Measurements from ENCODE around the gene GPX6.

The GPX6 gene

DNA sequence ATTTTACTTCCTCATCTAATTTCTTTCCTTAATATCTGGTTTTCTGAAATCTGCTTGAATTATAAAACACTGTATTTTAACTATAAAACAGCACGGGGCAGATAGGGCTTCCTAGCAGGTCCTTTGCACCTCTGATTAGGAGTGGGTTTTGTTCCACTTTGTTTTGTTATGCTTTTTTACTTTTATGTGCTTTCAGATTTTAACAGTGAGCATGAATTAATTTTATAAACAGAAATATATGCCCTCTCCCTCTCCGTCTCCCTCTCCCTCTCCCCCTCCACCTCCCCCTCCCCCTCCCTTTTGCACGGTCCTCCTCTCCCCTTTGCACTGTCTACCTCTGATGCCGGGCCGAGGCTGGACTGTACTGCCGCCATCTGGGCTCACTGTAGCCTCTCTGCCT lies 14.3 kb downstream of the GPX6 start:
- DNase-seq (ENCODE audit: insufficient read length, low spot score) (no peak), FAIRE-seq (no peak)
- TF ChIP-seq PAX5 (IDR thresholded peaks at IDR 0.05; ENCODE audit: insufficient read depth, low read length, severe bottlenecking) = no peak

DNA sequence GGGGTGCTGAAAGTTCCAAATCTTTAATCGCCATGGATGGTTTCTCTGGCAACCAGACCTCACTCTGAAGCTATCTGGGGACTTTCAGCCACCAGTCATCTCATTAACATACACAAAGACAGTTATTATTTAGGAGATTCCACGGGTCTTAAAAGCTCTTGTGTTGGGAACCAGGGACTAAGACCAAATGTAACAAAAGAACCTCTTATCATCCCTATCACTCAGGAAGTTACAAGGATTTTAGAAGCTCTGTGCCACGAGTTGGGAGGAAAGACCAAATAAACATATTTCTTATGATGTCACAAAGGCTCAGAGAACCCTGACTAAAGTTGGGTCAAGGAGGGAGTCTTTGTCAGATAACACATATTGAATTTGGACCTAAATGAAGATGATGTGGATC lies 17.7 kb downstream of the GPX6 start:
- FAIRE-seq = no peak

DNA sequence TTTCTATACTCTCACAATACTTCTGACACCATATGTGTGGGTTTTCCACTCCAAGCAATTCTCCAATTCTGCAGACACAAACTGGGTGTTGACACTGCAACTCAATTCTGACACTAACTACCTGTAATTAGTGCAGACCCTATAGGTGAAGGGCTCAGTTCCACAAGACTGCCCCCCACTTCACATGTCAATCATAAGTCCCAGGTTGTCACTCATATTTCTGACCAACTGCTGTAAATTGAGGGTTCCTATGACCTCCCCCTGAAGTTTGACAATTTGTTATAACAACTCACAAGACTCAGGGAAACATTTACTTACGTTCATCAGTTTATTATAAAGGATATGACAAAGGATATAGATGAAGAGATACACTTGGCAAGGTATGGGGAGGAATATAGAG lies 18.3 kb downstream of the GPX6 start:
- DNase-seq (ENCODE audit: insufficient read length, low spot score) = no peak
- FAIRE-seq = no peak
- TF ChIP-seq PAX5 (IDR thresholded peaks at IDR 0.05; ENCODE audit: insufficient read depth, low read length, severe bottlenecking) = no peak
- TF ChIP-seq POU2F2 (IDR thresholded peaks at IDR 0.05; ENCODE audit: low read depth, low read length) = no peak
- no peak for TF ChIP-seq POLR2A (IDR thresholded peaks at IDR 0.05; ENCODE audit: low read depth, low read length)
- no peak for TF ChIP-seq SPI1 (IDR thresholded peaks at IDR 0.05; ENCODE audit: low read depth, low read length)
- no peak for TF ChIP-seq POLR2AphosphoS5 (IDR thresholded peaks at IDR 0.05; ENCODE audit: low read depth, low read length)
- TF ChIP-seq TAF1 (IDR thresholded peaks at IDR 0.05; ENCODE audit: low read depth, low read length) = no peak

More for the DNA sequence above, 17.7 kb downstream of the GPX6 start:
- TF ChIP-seq POLR2A (IDR thresholded peaks at IDR 0.05; ENCODE audit: low read depth, low read length) (no peak), TAF1 (IDR thresholded peaks at IDR 0.05; ENCODE audit: low read depth, low read length) (no peak), POLR2AphosphoS5 (IDR thresholded peaks at IDR 0.05; ENCODE audit: low read depth, low read length) (no peak), SPI1 (IDR thresholded peaks at IDR 0.05; ENCODE audit: low read depth, low read length) (no peak), PAX5 (IDR thresholded peaks at IDR 0.05; ENCODE audit: insufficient read depth, low read length, severe bottlenecking) (no peak), POU2F2 (IDR thresholded peaks at IDR 0.05; ENCODE audit: low read depth, low read length) (no peak)
- no peak for DNase-seq (ENCODE audit: insufficient read length, low spot score)

DNA sequence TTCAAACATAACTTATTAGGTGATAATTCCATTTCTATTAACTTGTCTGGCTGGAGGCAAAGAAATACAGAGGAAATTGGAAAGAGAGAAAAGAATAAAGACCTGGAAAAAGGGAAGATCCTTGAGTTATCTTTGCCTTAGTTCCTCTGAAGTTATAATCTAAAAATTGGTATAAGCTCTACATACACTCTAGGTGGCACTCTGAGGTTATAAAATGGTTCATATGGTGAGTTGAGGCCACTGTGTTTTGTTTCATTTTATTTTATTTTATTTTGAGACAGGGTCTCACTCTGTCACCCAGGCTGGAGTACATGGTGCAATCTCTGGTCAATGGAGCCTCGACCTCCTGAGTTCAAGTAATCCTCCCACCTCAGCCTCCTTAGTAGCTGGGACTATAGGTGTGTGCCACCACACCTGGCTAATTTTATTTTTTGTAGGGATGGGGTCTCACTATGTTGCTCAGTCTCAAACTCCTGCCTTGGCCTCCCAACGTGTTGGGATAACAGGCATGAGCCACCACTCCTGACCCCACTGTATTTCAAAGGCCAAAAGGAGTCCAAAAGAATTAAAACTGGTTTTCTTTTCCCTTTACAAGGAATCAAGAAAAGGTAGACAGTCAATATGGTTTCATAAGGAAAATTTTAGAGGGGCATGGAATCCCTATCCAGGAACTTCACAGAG lies 19.4 kb downstream of the GPX6 start:
- DNase-seq (ENCODE audit: insufficient read length, low spot score) (no peak), FAIRE-seq (no peak)
- TF ChIP-seq PAX5 (IDR thresholded peaks at IDR 0.05; ENCODE audit: insufficient read depth, low read length, severe bottlenecking) (no peak), TAF1 (IDR thresholded peaks at IDR 0.05; ENCODE audit: low read depth, low read length) (no peak), POLR2AphosphoS5 (IDR thresholded peaks at IDR 0.05; ENCODE audit: low read depth, low read length) (no peak), SPI1 (IDR thresholded peaks at IDR 0.05; ENCODE audit: low read depth, low read length) (no peak), POU2F2 (IDR thresholded peaks at IDR 0.05; ENCODE audit: low read depth, low read length) (no peak), POLR2A (IDR thresholded peaks at IDR 0.05; ENCODE audit: low read depth, low read length) (no peak)

DNA sequence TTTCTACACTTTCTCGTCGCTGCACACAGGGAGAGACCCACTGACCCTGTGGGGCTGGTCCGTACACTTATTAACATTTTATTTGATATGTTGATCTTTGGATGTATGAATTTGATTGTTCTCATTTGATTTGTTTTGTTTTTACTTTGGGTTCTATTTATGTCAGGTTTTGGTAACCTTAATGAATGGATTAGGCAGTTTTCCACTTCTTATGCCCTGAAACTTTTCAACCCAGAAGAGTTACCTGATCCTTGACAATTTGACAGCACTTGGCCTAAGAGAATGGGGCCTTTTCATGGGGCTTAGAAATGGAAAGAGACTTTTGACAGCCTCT lies 23.6 kb downstream of the GPX6 start:
- no peak for TF ChIP-seq POU2F2 (IDR thresholded peaks at IDR 0.05; ENCODE audit: low read depth, low read length)
- no peak for TF ChIP-seq SPI1 (IDR thresholded peaks at IDR 0.05; ENCODE audit: low read depth, low read length)
- TF ChIP-seq TAF1 (IDR thresholded peaks at IDR 0.05; ENCODE audit: low read depth, low read length) = no peak
- no peak for TF ChIP-seq POLR2A (IDR thresholded peaks at IDR 0.05; ENCODE audit: low read depth, low read length)
- TF ChIP-seq POLR2AphosphoS5 (IDR thresholded peaks at IDR 0.05; ENCODE audit: low read depth, low read length) = no peak
- no peak for TF ChIP-seq PAX5 (IDR thresholded peaks at IDR 0.05; ENCODE audit: insufficient read depth, low read length, severe bottlenecking)
- FAIRE-seq (no peak), DNase-seq (ENCODE audit: insufficient read length, low spot score) (no peak)

DNA sequence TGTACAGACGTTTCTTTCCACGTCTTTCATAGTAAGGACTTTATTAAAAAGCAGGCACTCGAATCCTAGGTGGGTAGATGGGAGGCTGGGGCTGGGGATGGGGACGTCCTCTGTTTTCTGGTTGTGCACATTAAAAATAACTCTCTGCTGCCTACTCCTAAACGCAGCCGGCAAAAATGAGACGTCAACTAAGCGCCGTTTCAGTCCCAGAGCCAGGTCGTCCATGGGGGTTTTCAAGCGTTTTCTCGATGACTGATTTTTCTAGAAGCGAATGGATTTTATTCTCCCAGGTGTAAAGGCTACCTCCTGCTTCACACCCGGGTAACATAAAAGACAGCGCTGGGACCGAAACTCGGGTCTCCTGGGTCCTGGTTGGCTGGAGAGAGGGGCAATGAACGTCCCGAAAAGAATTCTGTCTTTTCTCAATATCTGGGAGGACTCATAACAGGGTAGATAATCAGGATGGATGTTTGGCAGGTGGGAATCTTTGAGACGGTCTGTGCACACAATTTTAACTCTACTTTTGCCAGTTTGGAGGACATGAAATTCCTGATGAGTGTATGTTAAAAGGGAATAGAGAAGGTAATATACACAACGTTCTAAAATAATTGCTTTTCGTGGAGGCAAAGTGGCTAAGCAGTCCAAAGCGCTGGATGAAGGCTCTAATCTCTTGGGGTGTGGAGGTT lies 25.2 kb downstream of the GPX6 start:
- FAIRE-seq = no peak
- no peak for TF ChIP-seq TAF1 (IDR thresholded peaks at IDR 0.05; ENCODE audit: low read depth, low read length)
- no peak for TF ChIP-seq POLR2A (IDR thresholded peaks at IDR 0.05; ENCODE audit: low read depth, low read length)
- no peak for TF ChIP-seq PAX5 (IDR thresholded peaks at IDR 0.05; ENCODE audit: insufficient read depth, low read length, severe bottlenecking)
- no peak for TF ChIP-seq POLR2AphosphoS5 (IDR thresholded peaks at IDR 0.05; ENCODE audit: low read depth, low read length)
- TF ChIP-seq POU2F2 (IDR thresholded peaks at IDR 0.05; ENCODE audit: low read depth, low read length) = no peak
- no peak for TF ChIP-seq SPI1 (IDR thresholded peaks at IDR 0.05; ENCODE audit: low read depth, low read length)
- DNase-seq (ENCODE audit: insufficient read length, low spot score) = no peak

DNA sequence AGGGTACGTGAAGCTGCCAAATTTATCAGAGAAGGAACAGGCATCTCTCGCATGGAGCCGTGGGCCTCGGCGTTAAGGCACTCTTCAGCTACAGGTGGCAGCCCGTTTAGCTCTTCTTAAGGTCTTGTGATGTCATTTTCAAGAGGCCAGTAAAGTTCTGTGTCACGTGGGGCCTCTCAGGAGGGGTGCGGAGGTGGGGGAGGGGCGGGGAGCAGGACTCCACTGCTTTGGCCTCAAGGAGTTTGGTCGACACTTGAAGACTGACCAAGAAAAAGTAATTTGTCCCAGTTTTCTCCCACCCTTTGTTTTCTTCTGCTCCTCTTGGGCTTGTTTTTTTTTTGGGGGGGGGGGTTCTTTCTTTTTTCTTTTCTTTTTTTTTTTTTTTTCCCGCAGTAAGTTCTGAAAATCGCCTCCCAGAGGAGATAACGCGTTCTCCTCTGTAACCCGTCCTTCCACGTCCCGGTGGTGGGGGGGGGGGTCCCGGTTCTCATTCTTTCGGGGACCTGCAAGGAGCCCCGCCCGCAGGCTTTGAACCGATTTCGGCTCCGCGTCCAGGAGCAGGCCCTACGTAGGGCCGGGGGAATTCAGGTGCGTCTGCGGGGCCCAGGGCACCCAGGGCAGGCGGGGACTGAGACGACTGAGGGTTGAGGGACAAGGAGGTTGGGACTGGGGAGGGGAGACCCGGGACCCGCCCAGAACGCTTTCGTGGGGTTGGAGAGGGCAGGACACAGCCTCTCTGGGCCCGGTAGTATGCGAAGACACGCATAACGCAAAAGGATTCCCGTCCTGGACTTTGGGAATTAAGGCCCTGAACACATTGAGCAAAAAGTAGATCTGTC lies 26.0 kb downstream of the GPX6 start:
- DNase-seq (ENCODE audit: insufficient read length, low spot score) (peak; percentile 45), FAIRE-seq (no peak)
- TF ChIP-seq POLR2AphosphoS5 (IDR thresholded peaks at IDR 0.05; ENCODE audit: low read depth, low read length) (no peak), SPI1 (IDR thresholded peaks at IDR 0.05; ENCODE audit: low read depth, low read length) (no peak), TAF1 (IDR thresholded peaks at IDR 0.05; ENCODE audit: low read depth, low read length) (no peak)

DNA sequence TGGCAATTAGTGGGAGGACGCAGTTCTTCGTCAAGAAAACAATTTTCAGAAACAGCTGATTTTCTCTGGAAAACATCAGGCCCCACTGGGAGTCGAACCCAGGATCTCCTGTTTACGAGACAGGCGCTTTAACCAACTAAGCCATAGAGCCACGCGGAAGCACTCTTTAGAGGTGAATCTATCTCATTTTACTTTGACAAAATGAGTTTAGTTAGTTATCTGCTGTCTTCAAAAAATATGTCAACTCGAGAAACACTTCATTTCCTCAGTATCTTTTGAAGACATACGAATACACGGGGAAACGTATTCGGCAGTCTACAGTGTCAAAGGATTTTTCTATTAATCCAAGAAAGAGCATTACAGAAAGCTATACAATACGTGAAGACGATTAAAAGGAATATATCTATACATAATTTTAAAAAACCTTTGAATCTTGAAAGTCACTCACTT lies 26.7 kb downstream of the GPX6 start:
- TF ChIP-seq PAX5 (IDR thresholded peaks at IDR 0.05; ENCODE audit: insufficient read depth, low read length, severe bottlenecking) (no peak), POLR2A (IDR thresholded peaks at IDR 0.05; ENCODE audit: low read depth, low read length) (no peak), POLR2AphosphoS5 (IDR thresholded peaks at IDR 0.05; ENCODE audit: low read depth, low read length) (no peak), SPI1 (IDR thresholded peaks at IDR 0.05; ENCODE audit: low read depth, low read length) (no peak), POU2F2 (IDR thresholded peaks at IDR 0.05; ENCODE audit: low read depth, low read length) (no peak), TAF1 (IDR thresholded peaks at IDR 0.05; ENCODE audit: low read depth, low read length) (no peak)
- DNase-seq (ENCODE audit: insufficient read length, low spot score) (no peak), FAIRE-seq (peak; percentile 52)

DNA sequence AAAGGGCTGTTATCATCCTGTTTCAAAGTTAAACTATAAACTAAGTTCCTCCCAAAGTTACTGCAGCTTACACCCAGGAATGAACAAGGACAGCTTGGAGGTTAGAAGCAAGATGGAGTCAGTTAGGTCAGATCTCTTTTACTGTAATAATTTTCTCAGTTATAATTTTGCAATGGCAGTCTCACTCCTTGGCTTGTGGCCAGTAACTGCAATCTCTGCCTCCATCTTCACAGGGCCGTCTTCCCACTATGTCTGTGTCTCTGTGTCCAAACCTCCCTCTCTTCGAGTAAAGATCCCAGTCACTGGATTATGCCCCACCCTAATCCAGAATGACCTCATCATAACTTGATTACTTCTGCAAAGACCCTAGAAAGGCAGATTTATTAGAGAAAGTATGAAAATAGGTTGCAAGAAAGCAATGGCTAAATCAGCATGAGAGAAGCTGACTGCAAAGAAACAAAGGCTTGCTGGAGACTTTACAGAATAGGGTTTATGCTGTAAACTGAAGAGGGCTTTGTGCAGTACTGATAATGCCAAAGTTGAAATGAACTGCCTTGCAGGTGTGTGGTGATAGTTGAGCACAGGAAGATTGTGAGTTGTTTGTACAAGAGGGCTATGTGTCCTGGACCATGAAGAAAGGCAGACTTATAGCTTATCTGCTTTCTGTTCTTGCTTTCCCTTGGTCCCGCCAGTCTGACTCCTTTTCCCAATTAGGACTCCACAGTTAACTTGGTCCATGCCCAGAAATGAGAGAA lies 28.4 kb downstream of the GPX6 start:
- no peak for FAIRE-seq
- no peak for DNase-seq (ENCODE audit: insufficient read length, low spot score)

More for the DNA sequence above, 28.4 kb downstream of the GPX6 start:
- no peak for TF ChIP-seq POLR2AphosphoS5 (IDR thresholded peaks at IDR 0.05; ENCODE audit: low read depth, low read length)
- TF ChIP-seq SPI1 (IDR thresholded peaks at IDR 0.05; ENCODE audit: low read depth, low read length) = no peak
- no peak for TF ChIP-seq POLR2A (IDR thresholded peaks at IDR 0.05; ENCODE audit: low read depth, low read length)
- TF ChIP-seq PAX5 (IDR thresholded peaks at IDR 0.05; ENCODE audit: insufficient read depth, low read length, severe bottlenecking) = no peak
- no peak for TF ChIP-seq TAF1 (IDR thresholded peaks at IDR 0.05; ENCODE audit: low read depth, low read length)
- TF ChIP-seq POU2F2 (IDR thresholded peaks at IDR 0.05; ENCODE audit: low read depth, low read length) = no peak

All from GM12891 (cell line).